Medulla oblongata (tissue), 1 donor: ENCODE measurements around the gene ARL4D.
A peak's percentile ranks its signal among the peaks of the same experiment; 100 is the strongest.
"Not testable (repeated sequence)": the region's sequence is repeated elsewhere in the genome, so short reads cannot be mapped to it uniquely, and the experiment has no call there.

Experiments used
- DNase-seq: peaks from one replicate; pipeline ENCODE4 v3.0.0-alpha.2; 2015; ENCODE audit errors: extremely low spot score

ARL4D gene

GRCh38 chr17:43398724-43399595 is at the start of gene ARL4D:
ARL4D (plus strand) TSS chr17:43398993; CDS start chr17:43399733, 740 bp downstream.
- DNase-seq = peak; percentile 90

GRCh38 chr17:43349142-43349541 is 49.7 kb upstream of the ARL4D start:
- no peak for DNase-seq

- DNase-seq = no peak
Observed at GRCh38 chr17:43350888-43351361, 47.9 kb upstream of the ARL4D start.

GRCh38 chr17:43351691-43352090 is 47.1 kb upstream of the ARL4D start:
- DNase-seq = no peak

GRCh38 chr17:43352579-43353331 is 46.0 kb upstream of the ARL4D start:
- DNase-seq = no peak

GRCh38 chr17:43353393-43353792 is 45.4 kb upstream of the ARL4D start:
- DNase-seq = no peak

GRCh38 chr17:43354371-43354770 is 44.4 kb upstream of the ARL4D start:
- no peak for DNase-seq

- no peak for DNase-seq
Observed at GRCh38 chr17:43356450-43356849, 42.3 kb upstream of the ARL4D start.

- no peak for DNase-seq
Observed at GRCh38 chr17:43356999-43357398, 41.8 kb upstream of the ARL4D start.

GRCh38 chr17:43359469-43360110 is 39.2 kb upstream of the ARL4D start:
- no peak for DNase-seq

GRCh38 chr17:43360376-43360738 is 38.4 kb upstream of the ARL4D start:
- peak; percentile 56 for DNase-seq

GRCh38 chr17:43360739-43361505 is 37.9 kb upstream of the ARL4D start:
- DNase-seq = peak; percentile 93

- DNase-seq = no peak
Observed at GRCh38 chr17:43363181-43363925, 35.4 kb upstream of the ARL4D start.

GRCh38 chr17:43363926-43364285 is 34.9 kb upstream of the ARL4D start:
- DNase-seq = no peak

- DNase-seq = no peak
Observed at GRCh38 chr17:43365356-43365755, 33.4 kb upstream of the ARL4D start.

GRCh38 chr17:43365921-43366320 is 32.9 kb upstream of the ARL4D start:
- not testable (repeated sequence) for DNase-seq

GRCh38 chr17:43366891-43367736 is 31.7 kb upstream of the ARL4D start:
- DNase-seq = peak; percentile 11

- DNase-seq = peak; percentile 95
Observed at GRCh38 chr17:43367737-43368242, 31.0 kb upstream of the ARL4D start.

- DNase-seq = peak; percentile 88
Observed at GRCh38 chr17:43368740-43369506, 29.9 kb upstream of the ARL4D start.
